GM21381 (cell line): ENCODE data around the gene RGS6.
A peak's percentile ranks its signal among the peaks of the same experiment; 100 is the strongest.

Experiments
- ATAC-seq: cut with Tn5 transposase; IDR thresholded peaks from one replicate; pipeline ENCODE4 v1.9.1; 2021; ENCODE audit warnings: mild to moderate bottlenecking, moderate library complexity; ENCODE audit not compliant: unreplicated experiment

The RGS6 gene

GRCh38 chr14:72568296-72568992 is 636.2 kb downstream of the RGS6 start:
- ATAC-seq, result no peak

- ATAC-seq, result no peak
Measured at GRCh38 chr14:72573725-72574417, 641.6 kb downstream of the RGS6 start.

- ATAC-seq, result no peak
Measured at GRCh38 chr14:72574715-72575114, 642.5 kb downstream of the RGS6 start.

GRCh38 chr14:72576258-72576657 is 644.0 kb downstream of the RGS6 start:
- ATAC-seq, result no peak

- no peak for ATAC-seq
Measured at GRCh38 chr14:72577521-72577920, 645.3 kb downstream of the RGS6 start.

- ATAC-seq, result no peak
Measured at GRCh38 chr14:72578514-72578913, 646.3 kb downstream of the RGS6 start.

- no peak for ATAC-seq
Measured at GRCh38 chr14:72582582-72582981, 650.4 kb downstream of the RGS6 start.

GRCh38 chr14:72583316-72584272 is 651.4 kb downstream of the RGS6 start:
- no peak for ATAC-seq

GRCh38 chr14:72588521-72588920 is 656.3 kb downstream of the RGS6 start:
- no peak for ATAC-seq

GRCh38 chr14:72589652-72590051 is 657.4 kb downstream of the RGS6 start:
- ATAC-seq, result no peak

GRCh38 chr14:72590577-72590976 is 658.3 kb downstream of the RGS6 start:
- no peak for ATAC-seq

- no peak for ATAC-seq
Measured at GRCh38 chr14:72591391-72591790, 659.2 kb downstream of the RGS6 start.

- peak; percentile 78 for ATAC-seq
Measured at GRCh38 chr14:72594099-72594901, 662.1 kb downstream of the RGS6 start.

- no peak for ATAC-seq
Measured at GRCh38 chr14:72595152-72595862, 663.1 kb downstream of the RGS6 start.

GRCh38 chr14:72597252-72598233 is 665.3 kb downstream of the RGS6 start:
- ATAC-seq, result no peak

- ATAC-seq, result no peak
Measured at GRCh38 chr14:72598306-72598705, 666.1 kb downstream of the RGS6 start.

GRCh38 chr14:72599579-72600470 is 667.6 kb downstream of the RGS6 start:
- ATAC-seq, result no peak
